Ishikawa (cell line): ENCODE results near the gene NDUFAF8.

Experiments used
- CEBPB ChIP-seq: IDR thresholded peaks from 2 replicates; pipeline ENCODE4 v1.6.1; 2012
- EGR1 ChIP-seq: IDR thresholded peaks from 2 replicates; pipeline ENCODE4 v1.6.1; 2012
- EP300 ChIP-seq: IDR thresholded peaks from 2 replicates; pipeline ENCODE4 v1.6.1; 2012; ENCODE audit warnings: borderline replicate concordance
- MAX ChIP-seq: IDR thresholded peaks from 2 replicates; pipeline ENCODE4 v1.6.1; 2012
- RAD21 ChIP-seq: IDR thresholded peaks from 2 replicates; pipeline ENCODE4 v1.6.1; 2012; ENCODE audit warnings: low read depth
- TAF1 ChIP-seq: IDR thresholded peaks from 2 replicates; pipeline ENCODE4 v1.6.1; 2012; ENCODE audit warnings: low read depth, mild to moderate bottlenecking
- YY1 ChIP-seq: IDR thresholded peaks from 2 replicates; pipeline ENCODE4 v1.6.1; 2012; ENCODE audit warnings: low read depth
- ZBTB7A ChIP-seq: IDR thresholded peaks from 2 replicates; pipeline ENCODE4 v1.6.1; 2012; ENCODE audit warnings: low read depth
- TF ChIP-seq, protein P1 (sequence below): IDR thresholded peaks from 2 replicates; pipeline ENCODE4 v1.6.1; 2012; ENCODE audit warnings: low read depth, mild to moderate bottlenecking

DNA sequence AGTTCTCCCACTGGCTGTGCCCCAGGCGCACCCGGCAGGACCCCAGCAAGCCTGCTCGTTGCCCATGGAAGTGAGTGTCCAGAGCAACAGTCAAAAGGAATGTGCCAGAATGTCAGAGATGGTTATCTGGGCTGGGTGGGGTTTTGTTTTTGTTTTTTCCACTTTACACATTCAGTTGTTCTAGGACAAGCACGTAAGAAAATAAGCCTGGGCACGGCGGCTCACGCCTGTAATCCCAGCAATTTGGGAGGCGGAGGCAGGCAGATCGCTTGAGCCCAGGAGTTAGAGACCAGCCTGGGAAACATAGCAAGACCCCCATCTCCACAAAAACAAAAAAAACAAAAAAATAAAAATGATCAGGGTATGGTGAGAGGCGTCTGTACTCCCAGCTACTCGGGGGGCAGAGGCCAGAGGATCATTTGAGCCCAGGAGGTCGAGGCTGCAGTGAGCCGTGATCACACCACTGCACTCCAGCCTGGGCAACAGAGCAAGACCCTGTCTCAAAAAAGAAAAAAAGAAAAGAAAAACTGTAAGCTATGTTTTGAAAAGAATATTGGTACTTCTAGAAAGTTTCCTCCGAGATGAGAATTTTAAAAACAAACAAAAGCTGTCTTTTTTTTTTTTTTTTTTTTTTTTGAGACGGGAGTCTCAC, 8.3 kb downstream of the NDUFAF8 start:
- TF ChIP-seq TAF1 (no peak), ZBTB7A (no peak), YY1 (no peak), MAX (no peak), EGR1 (no peak), EP300 (no peak), RAD21 (no peak), CEBPB (no peak)
- TF ChIP-seq, protein P1, sequence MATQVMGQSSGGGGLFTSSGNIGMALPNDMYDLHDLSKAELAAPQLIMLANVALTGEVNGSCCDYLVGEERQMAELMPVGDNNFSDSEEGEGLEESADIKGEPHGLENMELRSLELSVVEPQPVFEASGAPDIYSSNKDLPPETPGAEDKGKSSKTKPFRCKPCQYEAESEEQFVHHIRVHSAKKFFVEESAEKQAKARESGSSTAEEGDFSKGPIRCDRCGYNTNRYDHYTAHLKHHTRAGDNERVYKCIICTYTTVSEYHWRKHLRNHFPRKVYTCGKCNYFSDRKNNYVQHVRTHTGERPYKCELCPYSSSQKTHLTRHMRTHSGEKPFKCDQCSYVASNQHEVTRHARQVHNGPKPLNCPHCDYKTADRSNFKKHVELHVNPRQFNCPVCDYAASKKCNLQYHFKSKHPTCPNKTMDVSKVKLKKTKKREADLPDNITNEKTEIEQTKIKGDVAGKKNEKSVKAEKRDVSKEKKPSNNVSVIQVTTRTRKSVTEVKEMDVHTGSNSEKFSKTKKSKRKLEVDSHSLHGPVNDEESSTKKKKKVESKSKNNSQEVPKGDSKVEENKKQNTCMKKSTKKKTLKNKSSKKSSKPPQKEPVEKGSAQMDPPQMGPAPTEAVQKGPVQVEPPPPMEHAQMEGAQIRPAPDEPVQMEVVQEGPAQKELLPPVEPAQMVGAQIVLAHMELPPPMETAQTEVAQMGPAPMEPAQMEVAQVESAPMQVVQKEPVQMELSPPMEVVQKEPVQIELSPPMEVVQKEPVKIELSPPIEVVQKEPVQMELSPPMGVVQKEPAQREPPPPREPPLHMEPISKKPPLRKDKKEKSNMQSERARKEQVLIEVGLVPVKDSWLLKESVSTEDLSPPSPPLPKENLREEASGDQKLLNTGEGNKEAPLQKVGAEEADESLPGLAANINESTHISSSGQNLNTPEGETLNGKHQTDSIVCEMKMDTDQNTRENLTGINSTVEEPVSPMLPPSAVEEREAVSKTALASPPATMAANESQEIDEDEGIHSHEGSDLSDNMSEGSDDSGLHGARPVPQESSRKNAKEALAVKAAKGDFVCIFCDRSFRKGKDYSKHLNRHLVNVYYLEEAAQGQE = no peak
